ENCODE results near the gene TSPAN18. TPM values are rescaled to one million over a fixed set of nuclear protein-coding genes. Genes with fewer than 3 reads are reported as not detected.

TSPAN18 gene
- total RNA-seq, 1 experiment from 2014 or later: 18.3 TPM

DNA sequence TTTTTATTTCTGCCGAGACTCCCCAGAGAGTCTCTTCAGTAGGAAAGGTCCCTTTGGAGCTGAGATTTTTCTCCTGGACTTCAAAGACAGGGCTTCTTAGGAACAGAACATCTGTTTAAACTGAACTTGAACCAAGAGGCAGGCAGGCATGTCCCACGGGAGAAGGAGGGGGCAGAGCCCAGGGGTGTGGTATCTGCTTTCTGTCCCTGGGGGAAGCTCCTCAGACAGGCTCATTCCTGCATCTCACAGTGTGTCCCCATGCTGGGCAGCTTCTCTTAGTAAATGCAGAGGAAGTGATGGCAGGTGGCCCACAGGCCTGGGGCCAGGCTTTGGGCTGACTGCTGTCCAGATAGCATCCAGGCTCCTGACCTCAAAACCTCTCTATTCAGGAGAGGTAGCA, 47.3 kb downstream of the TSPAN18 start:
- H3K79me2 ChIP-seq (ENCODE audit: insufficient read depth, low read length): no peaks in the 10 kb centered on the region
- CTCF ChIA-PET: interaction anchor here (1.2 to 2.3 kb wide), 3 partner anchors 13 to 140 kb away, joined by 3 to 9 read pairs (median 5); no protein-coding TSS in a partner anchor
- H3K4me1 ChIP-seq (ENCODE audit: control insufficient read depth in 1 of 2, insufficient read depth in 2 of 2, low read length in 2 of 2): no peaks in the 10 kb centered on the region
- no TSS peak for BruUV-seq (replicated peaks)
- H3K4me3 ChIP-seq (replicated peaks in 1 of 2; ENCODE audit: low read depth in 1 of 2, low read length in 2 of 2): no peak overlapping the region
- intact Hi-C loops (cut with micrococcal nuclease): no loop called here
- no peak overlapping the region for H3K4me2 ChIP-seq (ENCODE audit: low read length)
- H4K20me1 ChIP-seq (ENCODE audit: insufficient read depth): no peaks in the 10 kb centered on the region
- no peaks in the 10 kb centered on the region for H3K9me2 ChIP-seq (ENCODE audit: insufficient read depth)
- H3K9me3 ChIP-seq (ENCODE audit: control insufficient read depth in 1 of 2, insufficient read depth in 1 of 2, low read depth in 1 of 2, low read length in 2 of 2): no peaks in the 10 kb centered on the region
- ATAC-seq (no peak), DNase-seq (ENCODE audit: low read depth, low spot score) (no peak)
- H3K9ac ChIP-seq (ENCODE audit: low read length): no peak overlapping the region
- no peaks in the 10 kb centered on the region for H3K27me3 ChIP-seq (ENCODE audit: insufficient read depth, low read length)
- H3K36me3 ChIP-seq (ENCODE audit: control insufficient read depth in 1 of 2, insufficient read depth in 2 of 2, low read length in 2 of 2): no peaks in the 10 kb centered on the region
- RAD21 ChIA-PET (ENCODE audit: low non-redundant PET in 1 of 2, low total read pairs in 2 of 2, uncharacterized antibody in 2 of 2, unreplicated experiment in 2 of 2): no interaction called here
- POLR2A ChIA-PET: no interaction called here
- no peak overlapping the region for H3K27ac ChIP-seq (ENCODE audit: low read depth, low read length)
- TF ChIP-seq RAD21 (IDR thresholded peaks at IDR 0.05; ENCODE audit: low read depth) (no peak), CBX3 (IDR thresholded peaks at IDR 0.05; ENCODE audit: low read depth) (no peak), ZNF274 (IDR thresholded peaks at IDR 0.05; ENCODE audit: low read depth, low read length) (no peak), ELF1 (IDR thresholded peaks at IDR 0.05; ENCODE audit: borderline replicate concordance, low read depth) (no peak), POLR2A (IDR thresholded peaks at IDR 0.05; ENCODE audit: borderline replicate concordance, extremely low read depth, insufficient read depth, insufficient read length) (no peak), TCF7L2 (IDR thresholded peaks at IDR 0.05; ENCODE audit: borderline replicate concordance, extremely low read depth, insufficient read depth, insufficient read length) (no peak), CEBPB (IDR thresholded peaks at IDR 0.05; ENCODE audit: low read depth) (no peak), EZH2 (IDR thresholded peaks at IDR 0.05) (no peak), JUND (IDR thresholded peaks at IDR 0.05) (no peak)
- TF ChIP-seq, protein P1, sequence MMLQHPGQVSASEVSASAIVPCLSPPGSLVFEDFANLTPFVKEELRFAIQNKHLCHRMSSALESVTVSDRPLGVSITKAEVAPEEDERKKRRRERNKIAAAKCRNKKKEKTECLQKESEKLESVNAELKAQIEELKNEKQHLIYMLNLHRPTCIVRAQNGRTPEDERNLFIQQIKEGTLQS (IDR thresholded peaks at IDR 0.05): no peak
- TF ChIP-seq, protein P2, sequence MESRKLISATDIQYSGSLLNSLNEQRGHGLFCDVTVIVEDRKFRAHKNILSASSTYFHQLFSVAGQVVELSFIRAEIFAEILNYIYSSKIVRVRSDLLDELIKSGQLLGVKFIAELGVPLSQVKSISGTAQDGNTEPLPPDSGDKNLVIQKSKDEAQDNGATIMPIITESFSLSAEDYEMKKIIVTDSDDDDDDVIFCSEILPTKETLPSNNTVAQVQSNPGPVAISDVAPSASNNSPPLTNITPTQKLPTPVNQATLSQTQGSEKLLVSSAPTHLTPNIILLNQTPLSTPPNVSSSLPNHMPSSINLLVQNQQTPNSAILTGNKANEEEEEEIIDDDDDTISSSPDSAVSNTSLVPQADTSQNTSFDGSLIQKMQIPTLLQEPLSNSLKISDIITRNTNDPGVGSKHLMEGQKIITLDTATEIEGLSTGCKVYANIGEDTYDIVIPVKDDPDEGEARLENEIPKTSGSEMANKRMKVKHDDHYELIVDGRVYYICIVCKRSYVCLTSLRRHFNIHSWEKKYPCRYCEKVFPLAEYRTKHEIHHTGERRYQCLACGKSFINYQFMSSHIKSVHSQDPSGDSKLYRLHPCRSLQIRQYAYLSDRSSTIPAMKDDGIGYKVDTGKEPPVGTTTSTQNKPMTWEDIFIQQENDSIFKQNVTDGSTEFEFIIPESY (IDR thresholded peaks at IDR 0.05; ENCODE audit: extremely low read depth, insufficient replicate concordance, low read length): no peak
- TF ChIP-seq, protein P3, sequence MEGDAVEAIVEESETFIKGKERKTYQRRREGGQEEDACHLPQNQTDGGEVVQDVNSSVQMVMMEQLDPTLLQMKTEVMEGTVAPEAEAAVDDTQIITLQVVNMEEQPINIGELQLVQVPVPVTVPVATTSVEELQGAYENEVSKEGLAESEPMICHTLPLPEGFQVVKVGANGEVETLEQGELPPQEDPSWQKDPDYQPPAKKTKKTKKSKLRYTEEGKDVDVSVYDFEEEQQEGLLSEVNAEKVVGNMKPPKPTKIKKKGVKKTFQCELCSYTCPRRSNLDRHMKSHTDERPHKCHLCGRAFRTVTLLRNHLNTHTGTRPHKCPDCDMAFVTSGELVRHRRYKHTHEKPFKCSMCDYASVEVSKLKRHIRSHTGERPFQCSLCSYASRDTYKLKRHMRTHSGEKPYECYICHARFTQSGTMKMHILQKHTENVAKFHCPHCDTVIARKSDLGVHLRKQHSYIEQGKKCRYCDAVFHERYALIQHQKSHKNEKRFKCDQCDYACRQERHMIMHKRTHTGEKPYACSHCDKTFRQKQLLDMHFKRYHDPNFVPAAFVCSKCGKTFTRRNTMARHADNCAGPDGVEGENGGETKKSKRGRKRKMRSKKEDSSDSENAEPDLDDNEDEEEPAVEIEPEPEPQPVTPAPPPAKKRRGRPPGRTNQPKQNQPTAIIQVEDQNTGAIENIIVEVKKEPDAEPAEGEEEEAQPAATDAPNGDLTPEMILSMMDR (IDR thresholded peaks at IDR 0.05 in 2 of 3, conservative IDR thresholded peaks at IDR 0.05 in 1 of 3; ENCODE audit: borderline replicate concordance in 1 of 3, insufficient read depth in 1 of 3, low read depth in 2 of 3, low read length in 2 of 3): no peak
- TF ChIP-seq, protein P4, sequence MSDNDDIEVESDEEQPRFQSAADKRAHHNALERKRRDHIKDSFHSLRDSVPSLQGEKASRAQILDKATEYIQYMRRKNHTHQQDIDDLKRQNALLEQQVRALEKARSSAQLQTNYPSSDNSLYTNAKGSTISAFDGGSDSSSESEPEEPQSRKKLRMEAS (IDR thresholded peaks at IDR 0.05): no peak
- TF ChIP-seq, protein P5, sequence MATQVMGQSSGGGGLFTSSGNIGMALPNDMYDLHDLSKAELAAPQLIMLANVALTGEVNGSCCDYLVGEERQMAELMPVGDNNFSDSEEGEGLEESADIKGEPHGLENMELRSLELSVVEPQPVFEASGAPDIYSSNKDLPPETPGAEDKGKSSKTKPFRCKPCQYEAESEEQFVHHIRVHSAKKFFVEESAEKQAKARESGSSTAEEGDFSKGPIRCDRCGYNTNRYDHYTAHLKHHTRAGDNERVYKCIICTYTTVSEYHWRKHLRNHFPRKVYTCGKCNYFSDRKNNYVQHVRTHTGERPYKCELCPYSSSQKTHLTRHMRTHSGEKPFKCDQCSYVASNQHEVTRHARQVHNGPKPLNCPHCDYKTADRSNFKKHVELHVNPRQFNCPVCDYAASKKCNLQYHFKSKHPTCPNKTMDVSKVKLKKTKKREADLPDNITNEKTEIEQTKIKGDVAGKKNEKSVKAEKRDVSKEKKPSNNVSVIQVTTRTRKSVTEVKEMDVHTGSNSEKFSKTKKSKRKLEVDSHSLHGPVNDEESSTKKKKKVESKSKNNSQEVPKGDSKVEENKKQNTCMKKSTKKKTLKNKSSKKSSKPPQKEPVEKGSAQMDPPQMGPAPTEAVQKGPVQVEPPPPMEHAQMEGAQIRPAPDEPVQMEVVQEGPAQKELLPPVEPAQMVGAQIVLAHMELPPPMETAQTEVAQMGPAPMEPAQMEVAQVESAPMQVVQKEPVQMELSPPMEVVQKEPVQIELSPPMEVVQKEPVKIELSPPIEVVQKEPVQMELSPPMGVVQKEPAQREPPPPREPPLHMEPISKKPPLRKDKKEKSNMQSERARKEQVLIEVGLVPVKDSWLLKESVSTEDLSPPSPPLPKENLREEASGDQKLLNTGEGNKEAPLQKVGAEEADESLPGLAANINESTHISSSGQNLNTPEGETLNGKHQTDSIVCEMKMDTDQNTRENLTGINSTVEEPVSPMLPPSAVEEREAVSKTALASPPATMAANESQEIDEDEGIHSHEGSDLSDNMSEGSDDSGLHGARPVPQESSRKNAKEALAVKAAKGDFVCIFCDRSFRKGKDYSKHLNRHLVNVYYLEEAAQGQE (IDR thresholded peaks at IDR 0.05; ENCODE audit: low read depth): no peak
- no peak overlapping the region for H2AFZ ChIP-seq (ENCODE audit: low read depth, low read length, poor library complexity, severe bottlenecking)

Measured in HCT116 (cell line).